ENCODE measurements around the gene CFAP119.
"Not testable (repeated sequence)": the region's sequence is repeated elsewhere in the genome, so short reads cannot be mapped to it uniquely, and the experiment has no call there.

Gene CFAP119

GRCh38 chr16:30761928-30762902, at the start of gene CFAP119, which contains the start of gene RNF40:
Gene CFAP119, minus strand, starts transcription at chr16:30762062. Its CDS starts 314 bp downstream, at chr16:30761748.
Gene RNF40, plus strand, starts transcription at chr16:30762322. Its CDS starts 224 bp downstream, at chr16:30762546.
- peak within 1 kb of the TSS; percentile 78 for H3K4me3 ChIP-seq (ENCODE audit: low read depth, low read length)
- no peak for TF ChIP-seq CTCF (IDR thresholded peaks at IDR 0.05; ENCODE audit: control insufficient read depth, extremely low read depth, insufficient read depth)
- DNase-seq (ENCODE audit: low read depth), result peak; percentile 94

- not testable (repeated sequence) for H3K4me3 ChIP-seq (ENCODE audit: low read depth, low read length)
Measured at GRCh38 chr16:30809675-30810074, 47.8 kb upstream of the CFAP119 start.

DNA sequence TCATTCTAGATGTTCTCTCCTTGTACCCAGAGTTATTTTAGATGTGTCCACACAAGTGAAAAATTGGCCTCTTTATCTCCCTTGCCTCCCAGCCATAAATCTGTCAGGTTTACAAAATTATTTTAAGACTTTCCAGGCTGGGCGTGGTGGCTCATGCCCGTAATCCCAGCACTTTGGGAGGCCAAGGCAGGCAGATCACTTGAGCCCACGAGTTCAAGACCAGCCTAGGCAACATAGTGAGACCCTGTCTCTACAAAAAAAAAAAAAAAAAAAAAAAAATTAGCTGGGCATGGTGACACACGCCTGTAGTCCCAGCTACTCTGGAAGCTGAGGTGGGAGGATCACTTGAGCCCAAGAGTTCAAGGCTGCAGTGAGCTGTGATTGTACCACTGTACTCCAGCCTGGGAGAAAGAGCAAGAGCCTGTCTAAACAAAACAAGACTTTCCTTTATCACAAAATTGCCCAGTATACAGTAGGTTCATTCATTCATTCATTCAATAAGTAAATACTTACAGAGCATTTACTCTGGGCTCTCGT, 47.1 kb upstream of the CFAP119 start:
- not testable (repeated sequence) for H3K4me3 ChIP-seq (ENCODE audit: low read depth, low read length); DNase-seq (ENCODE audit: low read depth)

More at GRCh38 chr16:30809675-30810074, 47.8 kb upstream of the CFAP119 start:
- DNase-seq (ENCODE audit: low read depth), result not testable (repeated sequence)

- DNase-seq (ENCODE audit: low read depth), result no peak
- no peak overlapping the region for H3K4me3 ChIP-seq (ENCODE audit: low read depth, low read length)
- TF ChIP-seq CTCF (IDR thresholded peaks at IDR 0.05; ENCODE audit: control insufficient read depth, extremely low read depth, insufficient read depth), result no peak
Measured at GRCh38 chr16:30808146-30808545, 46.3 kb upstream of the CFAP119 start.

- peak overlapping the region; percentile 75 for H3K4me3 ChIP-seq (ENCODE audit: low read depth, low read length)
- peak; percentile 34 for DNase-seq (ENCODE audit: low read depth)
- TF ChIP-seq CTCF (IDR thresholded peaks at IDR 0.05; ENCODE audit: control insufficient read depth, extremely low read depth, insufficient read depth), result no peak
Measured at GRCh38 chr16:30805370-30806169, 43.7 kb upstream of the CFAP119 start.

DNA sequence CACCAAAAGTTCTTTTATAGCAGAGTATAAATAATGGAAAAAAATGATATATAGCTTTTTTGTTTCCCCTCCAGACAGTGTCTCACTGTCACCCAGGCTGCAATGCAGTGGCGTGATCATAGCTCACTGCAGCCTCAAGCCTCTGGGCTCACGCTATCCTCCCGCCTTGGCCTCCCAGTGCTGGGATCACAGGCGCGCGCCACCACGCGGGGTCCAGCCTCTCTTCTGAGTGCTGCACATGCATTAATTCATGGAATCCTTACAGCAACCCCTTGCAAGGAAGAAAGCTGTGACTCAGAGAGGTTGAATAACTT, 43.2 kb upstream of the CFAP119 start:
- TF ChIP-seq CTCF (IDR thresholded peaks at IDR 0.05; ENCODE audit: control insufficient read depth, extremely low read depth, insufficient read depth), result no peak
- H3K4me3 ChIP-seq (ENCODE audit: low read depth, low read length), result peak overlapping the region; percentile 75
- no peak for DNase-seq (ENCODE audit: low read depth)

GRCh38 chr16:30802936-30803335, 41.1 kb upstream of the CFAP119 start:
- TF ChIP-seq CTCF (IDR thresholded peaks at IDR 0.05; ENCODE audit: control insufficient read depth, extremely low read depth, insufficient read depth), result no peak
- no peak overlapping the region for H3K4me3 ChIP-seq (ENCODE audit: low read depth, low read length)
- DNase-seq (ENCODE audit: low read depth), result no peak
